K562 (cell line): ENCODE data around the gene TMEM120B. TPM values are rescaled to one million over a fixed set of nuclear protein-coding genes. Genes with fewer than 3 reads are reported as not detected.

Experiments
- CSDE1 ChIP-seq, 2 experiments: fragments of 450-650 bp; IDR thresholded peaks; 2 replicates each; pipeline ENCODE4 v1.6.1; 2016; ENCODE audit warnings: mild to moderate bottlenecking in 1 of 2
- MAZ ChIP-seq, 2 experiments: fragments of 450-650 bp in 1 of 2; sonication (generic) in 1 of 2; formaldehyde crosslinking; IDR thresholded peaks in 1 of 2; conservative IDR thresholded peaks in 1 of 2; 2 replicates each; pipeline versions ENCODE4 v1.4.0 to v1.5.0; 2020; ENCODE audit warnings: mild to moderate bottlenecking in 1 of 2, missing genetic modification reagents in 1 of 2
- POLR2A ChIP-seq: fragments of 450-650 bp; conservative IDR thresholded peaks from 2 replicates; pipeline ENCODE4 v1.6.1; 2016
- POLR2G ChIP-seq: fragments of 200-400 bp; formaldehyde crosslinking; IDR thresholded peaks from 2 replicates; pipeline ENCODE4 v1.6.1; 2017; ENCODE audit warnings: low read depth, mild to moderate bottlenecking, antibody characterized with exemption, low read length, moderate library complexity
- REST ChIP-seq, 2 experiments: fragments of 450-650 bp; formaldehyde crosslinking in 1 of 2; IDR thresholded peaks; 2 replicates each; pipeline versions ENCODE4 v1.4.0 to v1.6.1; 2014 to 2020; ENCODE audit warnings: mild to moderate bottlenecking in 2 of 2, borderline replicate concordance in 1 of 2, low read depth in 1 of 2
- TAF1 ChIP-seq: IDR thresholded peaks from 2 replicates; pipeline ENCODE4 v1.6.1; 2011; ENCODE audit warnings: mild to moderate bottlenecking, low read length, moderate library complexity; ENCODE audit not compliant: insufficient read depth, control insufficient read depth, severe bottlenecking; ENCODE audit errors: extremely low read depth
- polyA plus RNA-seq, 8 experiments: library from polyadenylated mRNA; depleted of rRNA in 4 of 8; stranded (reverse) in 5 of 8; unstranded in 3 of 8; fragments of >200 nt; fragmentation: Nextera tagmentation in 2 of 8; fragmentation: Illumina TruSeq in 1 of 8; extraction: Ambion mirVana in 2 of 8; extraction: Trizol in 1 of 8; gene quantifications; 2 replicates each; pipeline versions ENCODE4 v1.2.1 to v1.2.3, GENCODE V29; 2011 to 2014; ENCODE audit warnings: inconsistent platforms in 1 of 8, missing spikeins in 1 of 8
- total RNA-seq, 7 experiments: library from RNA; depleted of rRNA in 6 of 7; stranded (reverse); fragments of >200 nt in 6 of 7; fragmentation: Illumina TruSeq in 2 of 7; extraction: Trizol in 2 of 7; gene quantifications; 2 replicates each; pipeline versions ENCODE4 v1.2.1 to v1.2.3, GENCODE V29; 2011 to 2021; ENCODE audit warnings: low replicate concordance in 1 of 7
- TF ChIP-seq, protein P1 (sequence below): sonication (generic); formaldehyde crosslinking; IDR thresholded peaks from 2 replicates; pipeline ENCODE4 v1.8.0; 2023; ENCODE audit warnings: mild to moderate bottlenecking, missing genetic modification reagents
- TF ChIP-seq, protein P2 (sequence below): fragments of 450-650 bp; formaldehyde crosslinking; IDR thresholded peaks from 2 replicates; pipeline ENCODE4 v1.4.0; 2022; ENCODE audit warnings: missing genetic modification characterization

The TMEM120B gene
- total and polyA plus RNA-seq, 9 of the 15 experiments (the other 6 are each of a cell fraction or from before 2014, with no cell fraction given): 1.7 to 18.6 (median 7.4) TPM

DNA sequence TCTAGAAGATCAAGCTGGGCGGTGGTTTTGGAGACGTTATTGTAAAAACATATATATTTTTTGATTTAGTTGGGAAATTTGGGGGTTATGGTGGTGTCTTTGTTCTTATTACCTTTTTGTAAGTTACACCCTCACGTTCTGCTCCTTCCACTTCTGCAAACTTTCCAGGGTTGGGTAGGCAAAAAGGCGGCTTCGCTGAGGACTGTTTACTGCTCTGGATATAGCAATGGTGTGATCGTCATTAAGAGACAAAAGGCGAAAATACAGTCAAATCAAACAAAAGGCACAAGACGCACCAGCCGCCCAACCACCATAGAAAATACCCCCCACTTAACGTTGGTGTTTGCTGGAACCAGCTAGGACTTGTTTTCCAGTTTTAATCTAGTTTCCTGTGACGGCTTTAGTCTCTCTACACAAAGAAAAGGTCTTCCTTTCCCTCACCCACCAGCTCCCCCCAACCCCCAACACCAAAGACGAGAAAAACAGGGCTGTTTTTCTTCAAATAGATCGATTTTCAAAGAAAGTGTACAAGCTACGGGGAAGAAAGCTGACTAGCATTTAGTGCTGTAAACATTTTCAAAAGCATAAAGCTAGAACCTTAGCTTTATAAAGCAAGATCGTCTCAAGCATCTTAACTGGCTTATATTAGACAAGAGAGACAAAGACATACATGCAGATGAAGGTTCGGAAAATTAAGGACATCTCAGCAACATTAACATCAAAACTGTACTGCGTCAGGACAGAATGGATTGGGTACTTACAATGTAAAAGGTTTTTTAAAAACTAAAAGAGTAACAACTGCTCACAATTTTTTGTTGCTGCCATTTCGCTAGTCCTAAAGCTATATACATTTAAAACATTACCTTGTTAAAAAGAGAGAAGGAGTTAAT lies 89.3 kb downstream of the TMEM120B start (continued):
- TF ChIP-seq REST (IDR thresholded peaks at IDR 0.05; ENCODE audit: borderline replicate concordance) (peak; percentile 71), REST (CRISPR knock-in tag; IDR thresholded peaks at IDR 0.05; ENCODE audit: low read depth) (no peak), CSDE1 (IDR thresholded peaks at IDR 0.05) (0 out of 4 replicates have a peak, but pooled peaks of 1 of the 2 experiments have one; percentile 22), MAZ (CRISPR knock-in tag; conservative IDR thresholded peaks at IDR 0.05 in 1 of 2, IDR thresholded peaks at IDR 0.05 in 1 of 2) (peak in 1 of 2 experiments; percentile 27; a peak in 1 of 4 replicates), POLR2A (peak; percentile 8), TAF1 (peak; percentile 41), POLR2G (no peak)
- TF ChIP-seq, protein P1, sequence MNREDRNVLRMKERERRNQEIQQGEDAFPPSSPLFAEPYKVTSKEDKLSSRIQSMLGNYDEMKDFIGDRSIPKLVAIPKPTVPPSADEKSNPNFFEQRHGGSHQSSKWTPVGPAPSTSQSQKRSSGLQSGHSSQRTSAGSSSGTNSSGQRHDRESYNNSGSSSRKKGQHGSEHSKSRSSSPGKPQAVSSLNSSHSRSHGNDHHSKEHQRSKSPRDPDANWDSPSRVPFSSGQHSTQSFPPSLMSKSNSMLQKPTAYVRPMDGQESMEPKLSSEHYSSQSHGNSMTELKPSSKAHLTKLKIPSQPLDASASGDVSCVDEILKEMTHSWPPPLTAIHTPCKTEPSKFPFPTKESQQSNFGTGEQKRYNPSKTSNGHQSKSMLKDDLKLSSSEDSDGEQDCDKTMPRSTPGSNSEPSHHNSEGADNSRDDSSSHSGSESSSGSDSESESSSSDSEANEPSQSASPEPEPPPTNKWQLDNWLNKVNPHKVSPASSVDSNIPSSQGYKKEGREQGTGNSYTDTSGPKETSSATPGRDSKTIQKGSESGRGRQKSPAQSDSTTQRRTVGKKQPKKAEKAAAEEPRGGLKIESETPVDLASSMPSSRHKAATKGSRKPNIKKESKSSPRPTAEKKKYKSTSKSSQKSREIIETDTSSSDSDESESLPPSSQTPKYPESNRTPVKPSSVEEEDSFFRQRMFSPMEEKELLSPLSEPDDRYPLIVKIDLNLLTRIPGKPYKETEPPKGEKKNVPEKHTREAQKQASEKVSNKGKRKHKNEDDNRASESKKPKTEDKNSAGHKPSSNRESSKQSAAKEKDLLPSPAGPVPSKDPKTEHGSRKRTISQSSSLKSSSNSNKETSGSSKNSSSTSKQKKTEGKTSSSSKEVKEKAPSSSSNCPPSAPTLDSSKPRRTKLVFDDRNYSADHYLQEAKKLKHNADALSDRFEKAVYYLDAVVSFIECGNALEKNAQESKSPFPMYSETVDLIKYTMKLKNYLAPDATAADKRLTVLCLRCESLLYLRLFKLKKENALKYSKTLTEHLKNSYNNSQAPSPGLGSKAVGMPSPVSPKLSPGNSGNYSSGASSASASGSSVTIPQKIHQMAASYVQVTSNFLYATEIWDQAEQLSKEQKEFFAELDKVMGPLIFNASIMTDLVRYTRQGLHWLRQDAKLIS: 0 out of 2 replicates have a peak, but pooled peaks have one; percentile 5
- TF ChIP-seq, protein P2, sequence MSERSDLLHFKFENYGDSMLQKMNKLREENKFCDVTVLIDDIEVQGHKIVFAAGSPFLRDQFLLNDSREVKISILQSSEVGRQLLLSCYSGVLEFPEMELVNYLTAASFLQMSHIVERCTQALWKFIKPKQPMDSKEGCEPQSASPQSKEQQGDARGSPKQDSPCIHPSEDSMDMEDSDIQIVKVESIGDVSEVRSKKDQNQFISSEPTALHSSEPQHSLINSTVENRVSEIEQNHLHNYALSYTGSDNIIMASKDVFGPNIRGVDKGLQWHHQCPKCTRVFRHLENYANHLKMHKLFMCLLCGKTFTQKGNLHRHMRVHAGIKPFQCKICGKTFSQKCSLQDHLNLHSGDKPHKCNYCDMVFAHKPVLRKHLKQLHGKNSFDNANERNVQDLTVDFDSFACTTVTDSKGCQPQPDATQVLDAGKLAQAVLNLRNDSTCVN (CRISPR knock-in tag): 0 out of 2 replicates have a peak, but pooled peaks have one; percentile 2
